ENCODE measurements around the gene NKAIN2. TPM values are rescaled to one million over a fixed set of nuclear protein-coding genes. Genes with fewer than 3 reads are reported as not detected.

Gene NKAIN2
- total RNA-seq, 3 donors from 2014 or later (not counting 1 experiment from before 2014, with no cell fraction given) = 0.45 TPM; not detected in 2

DNA sequence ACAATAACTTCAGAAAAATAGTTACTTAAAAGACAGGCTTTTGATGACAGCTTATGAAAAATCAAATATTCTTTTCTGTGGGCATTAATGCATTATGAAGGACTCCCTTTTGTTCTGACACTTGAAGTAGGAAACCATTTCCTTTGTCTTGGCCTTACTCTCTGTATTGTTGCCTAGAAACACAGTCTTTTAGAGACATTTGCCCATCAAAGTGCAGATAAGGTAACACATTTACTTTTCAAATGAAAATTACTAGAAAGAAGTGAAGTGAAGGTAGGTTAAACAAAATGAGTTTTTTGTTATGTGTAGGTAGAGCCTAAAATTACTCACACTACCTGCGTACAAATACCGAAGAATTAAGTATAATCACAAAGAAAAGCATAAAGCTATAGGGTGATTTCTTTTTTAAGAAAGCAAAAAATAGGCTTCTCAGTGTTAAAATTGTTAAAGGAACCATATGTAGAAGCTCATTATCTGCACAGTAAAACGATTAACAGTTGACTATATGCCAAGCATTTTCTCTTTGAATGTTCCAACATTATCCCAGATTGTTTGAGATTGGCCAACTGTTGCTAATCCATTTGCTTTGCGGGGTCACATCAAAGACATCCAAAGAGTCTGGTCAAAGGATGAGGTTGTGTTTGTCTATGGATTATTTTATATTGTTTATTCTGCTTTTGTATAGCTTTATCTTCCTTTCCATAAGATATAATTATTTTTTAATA lies 616.6 kb downstream of the NKAIN2 start:
- Histone ChIP-seq H3K36me3 (ENCODE audit: control insufficient read depth, insufficient read depth, low read length) (no peaks in the 10 kb centered on the region), H3K27me3 (ENCODE audit: control insufficient read depth, insufficient read depth, low read length) (no peaks in the 10 kb centered on the region), H3K9me3 (ENCODE audit: control insufficient read depth, insufficient read depth, low read length) (peaks cover 5% of the 10 kb centered on the region), H3K27ac (ENCODE audit: low read length) (no peak overlapping the region), H3K4me3 (ENCODE audit: low read length) (no peak overlapping the region), H3K4me1 (ENCODE audit: control insufficient read depth, insufficient read depth, low read length) (no peaks in the 10 kb centered on the region)
- H3K36me3 Mint-ChIP-seq = no peaks in the 10 kb centered on the region
- TF ChIP-seq, protein P1, sequence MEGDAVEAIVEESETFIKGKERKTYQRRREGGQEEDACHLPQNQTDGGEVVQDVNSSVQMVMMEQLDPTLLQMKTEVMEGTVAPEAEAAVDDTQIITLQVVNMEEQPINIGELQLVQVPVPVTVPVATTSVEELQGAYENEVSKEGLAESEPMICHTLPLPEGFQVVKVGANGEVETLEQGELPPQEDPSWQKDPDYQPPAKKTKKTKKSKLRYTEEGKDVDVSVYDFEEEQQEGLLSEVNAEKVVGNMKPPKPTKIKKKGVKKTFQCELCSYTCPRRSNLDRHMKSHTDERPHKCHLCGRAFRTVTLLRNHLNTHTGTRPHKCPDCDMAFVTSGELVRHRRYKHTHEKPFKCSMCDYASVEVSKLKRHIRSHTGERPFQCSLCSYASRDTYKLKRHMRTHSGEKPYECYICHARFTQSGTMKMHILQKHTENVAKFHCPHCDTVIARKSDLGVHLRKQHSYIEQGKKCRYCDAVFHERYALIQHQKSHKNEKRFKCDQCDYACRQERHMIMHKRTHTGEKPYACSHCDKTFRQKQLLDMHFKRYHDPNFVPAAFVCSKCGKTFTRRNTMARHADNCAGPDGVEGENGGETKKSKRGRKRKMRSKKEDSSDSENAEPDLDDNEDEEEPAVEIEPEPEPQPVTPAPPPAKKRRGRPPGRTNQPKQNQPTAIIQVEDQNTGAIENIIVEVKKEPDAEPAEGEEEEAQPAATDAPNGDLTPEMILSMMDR (IDR thresholded peaks at IDR 0.05) = no peak
- intact Hi-C loops (cut with micrococcal nuclease) = no loop called here
- no peaks in the 10 kb centered on the region for H3K27me3 Mint-ChIP-seq (ENCODE audit: low read depth in 2 of 2)
- H3K4me1 Mint-ChIP-seq = no peaks in the 10 kb centered on the region
- no peak for ATAC-seq
- DNase-seq = no peak
- H3K4me3 Mint-ChIP-seq = no peak overlapping the region
- WGBS (ENCODE audit: insufficient coverage) = 75% methylated on average over 1 of the region's 4 CpGs
- H3K9me3 Mint-ChIP-seq = peaks cover 11 to 12% of the 10 kb centered on the region in 2 donors
- H3K27ac Mint-ChIP-seq = no peak overlapping the region

DNA sequence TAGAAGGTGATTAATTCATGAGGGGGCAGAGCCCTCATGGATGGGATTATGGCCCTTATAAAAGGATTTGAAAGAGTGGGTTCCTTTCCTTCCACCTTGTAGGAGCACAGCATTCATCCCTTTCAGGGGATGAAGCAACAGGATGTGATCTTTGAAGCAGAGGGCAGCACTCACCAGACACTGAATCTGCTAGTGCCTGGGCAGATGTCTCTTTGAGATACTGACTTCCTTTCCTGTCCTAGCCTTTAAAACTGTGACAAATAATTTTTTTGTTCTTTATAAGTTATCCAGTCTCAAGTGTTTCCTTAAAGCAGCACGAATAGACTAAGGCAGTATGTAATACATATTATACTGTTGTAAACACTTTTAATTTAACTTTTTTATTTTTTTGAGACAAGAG lies 620.0 kb downstream of the NKAIN2 start:
- H3K27ac ChIP-seq (ENCODE audit: low read length) = no peak overlapping the region
- no CpG with 5 or more reads among the region's 1 CpG for WGBS (ENCODE audit: insufficient coverage)
- no peaks in the 10 kb centered on the region for H3K36me3 ChIP-seq (ENCODE audit: control insufficient read depth, insufficient read depth, low read length)
- intact Hi-C loops (cut with micrococcal nuclease) = no loop called here
- no peak overlapping the region for H3K4me3 ChIP-seq (ENCODE audit: low read length)
- DNase-seq (no peak), ATAC-seq (no peak)
- H3K27me3 ChIP-seq (ENCODE audit: control insufficient read depth, insufficient read depth, low read length) = no peaks in the 10 kb centered on the region
- H3K9me3 ChIP-seq (ENCODE audit: control insufficient read depth, insufficient read depth, low read length) = no peaks in the 10 kb centered on the region
- Mint-ChIP-seq H3K27me3 (ENCODE audit: low read depth in 2 of 2) (no peaks in the 10 kb centered on the region), H3K36me3 (no peaks in the 10 kb centered on the region), H3K9me3 (peaks cover 12 to 13% of the 10 kb centered on the region in 2 donors), H3K4me3 (no peak overlapping the region), H3K27ac (no peak overlapping the region), H3K4me1 (no peaks in the 10 kb centered on the region)
- no peaks in the 10 kb centered on the region for H3K4me1 ChIP-seq (ENCODE audit: control insufficient read depth, insufficient read depth, low read length)
- TF ChIP-seq, protein P1 (IDR thresholded peaks at IDR 0.05) = no peak

DNA sequence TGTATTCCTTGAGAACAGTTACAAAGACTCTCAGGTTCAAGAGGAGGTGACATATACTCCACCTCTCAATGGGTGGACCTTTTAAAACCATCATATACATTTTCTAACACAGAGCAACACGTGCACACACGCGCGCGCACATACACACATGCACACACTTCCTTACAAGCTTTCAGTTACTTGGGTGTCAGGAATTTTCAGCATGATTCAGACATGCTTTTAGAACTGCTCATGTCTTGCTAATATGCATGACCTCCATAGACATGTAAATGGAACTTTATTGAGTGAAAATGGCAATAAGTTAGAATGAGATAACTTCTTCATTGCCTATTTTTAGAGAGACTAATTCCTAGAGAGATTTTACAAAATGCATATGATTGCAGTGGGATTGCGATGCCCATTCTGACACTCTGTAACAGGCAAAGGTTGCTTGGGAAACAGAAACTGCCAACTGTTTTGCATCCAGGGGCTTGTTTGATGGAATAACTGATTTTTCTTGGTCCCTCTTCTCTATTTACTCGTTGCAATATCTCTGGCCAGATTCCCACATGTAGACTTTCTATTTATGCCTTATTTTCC lies 627.2 kb downstream of the NKAIN2 start:
- Mint-ChIP-seq H3K27ac (no peak overlapping the region), H3K27me3 (ENCODE audit: low read depth in 2 of 2) (no peaks in the 10 kb centered on the region), H3K4me3 (no peak overlapping the region), H3K4me1 (no peaks in the 10 kb centered on the region), H3K9me3 (peaks cover 11 to 12% of the 10 kb centered on the region in 2 donors), H3K36me3 (no peaks in the 10 kb centered on the region)
- DNase-seq = no peak
- TF ChIP-seq, protein P1 (IDR thresholded peaks at IDR 0.05) = no peak
- Histone ChIP-seq H3K27ac (ENCODE audit: low read length) (no peak overlapping the region), H3K9me3 (ENCODE audit: control insufficient read depth, insufficient read depth, low read length) (no peaks in the 10 kb centered on the region), H3K36me3 (ENCODE audit: control insufficient read depth, insufficient read depth, low read length) (no peaks in the 10 kb centered on the region), H3K4me3 (ENCODE audit: low read length) (no peak overlapping the region), H3K4me1 (ENCODE audit: control insufficient read depth, insufficient read depth, low read length) (no peaks in the 10 kb centered on the region), H3K27me3 (ENCODE audit: control insufficient read depth, insufficient read depth, low read length) (no peaks in the 10 kb centered on the region)
- WGBS (ENCODE audit: insufficient coverage) = 88% methylated on average over 7 of the region's 7 CpGs
- ATAC-seq = no peak
- intact Hi-C loops (cut with micrococcal nuclease) = no loop called here
